Measurements from ENCODE around the gene CACNA1H.

CACNA1H gene

DNA sequence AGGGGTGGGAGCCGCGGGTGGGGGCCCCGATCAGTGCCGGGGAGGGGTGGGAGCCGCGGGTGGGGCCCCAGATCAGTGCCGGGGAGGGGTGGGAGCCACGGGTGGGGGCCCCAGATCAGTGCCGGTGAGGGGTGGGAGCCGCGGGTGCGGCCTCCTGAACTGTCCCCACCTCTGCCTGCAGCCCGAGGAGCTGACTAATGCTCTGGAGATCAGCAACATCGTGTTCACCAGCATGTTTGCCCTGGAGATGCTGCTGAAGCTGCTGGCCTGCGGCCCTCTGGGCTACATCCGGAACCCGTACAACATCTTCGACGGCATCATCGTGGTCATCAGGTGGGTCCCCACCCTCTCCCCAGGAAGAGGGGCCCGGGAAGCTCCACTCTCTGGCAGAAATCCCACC lies 52.0 kb downstream of the CACNA1H start:
- TF ChIP-seq, protein P1, sequence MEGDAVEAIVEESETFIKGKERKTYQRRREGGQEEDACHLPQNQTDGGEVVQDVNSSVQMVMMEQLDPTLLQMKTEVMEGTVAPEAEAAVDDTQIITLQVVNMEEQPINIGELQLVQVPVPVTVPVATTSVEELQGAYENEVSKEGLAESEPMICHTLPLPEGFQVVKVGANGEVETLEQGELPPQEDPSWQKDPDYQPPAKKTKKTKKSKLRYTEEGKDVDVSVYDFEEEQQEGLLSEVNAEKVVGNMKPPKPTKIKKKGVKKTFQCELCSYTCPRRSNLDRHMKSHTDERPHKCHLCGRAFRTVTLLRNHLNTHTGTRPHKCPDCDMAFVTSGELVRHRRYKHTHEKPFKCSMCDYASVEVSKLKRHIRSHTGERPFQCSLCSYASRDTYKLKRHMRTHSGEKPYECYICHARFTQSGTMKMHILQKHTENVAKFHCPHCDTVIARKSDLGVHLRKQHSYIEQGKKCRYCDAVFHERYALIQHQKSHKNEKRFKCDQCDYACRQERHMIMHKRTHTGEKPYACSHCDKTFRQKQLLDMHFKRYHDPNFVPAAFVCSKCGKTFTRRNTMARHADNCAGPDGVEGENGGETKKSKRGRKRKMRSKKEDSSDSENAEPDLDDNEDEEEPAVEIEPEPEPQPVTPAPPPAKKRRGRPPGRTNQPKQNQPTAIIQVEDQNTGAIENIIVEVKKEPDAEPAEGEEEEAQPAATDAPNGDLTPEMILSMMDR (IDR thresholded peaks at IDR 0.05; ENCODE audit: low read depth, low read length, missing control alignments), result no peak
- DNase-seq (ENCODE audit: extremely low read depth, low read depth), result no peak
- H3K4me3 ChIP-seq (replicated peaks; ENCODE audit: low read depth, low read length), result no peak overlapping the region

DNA sequence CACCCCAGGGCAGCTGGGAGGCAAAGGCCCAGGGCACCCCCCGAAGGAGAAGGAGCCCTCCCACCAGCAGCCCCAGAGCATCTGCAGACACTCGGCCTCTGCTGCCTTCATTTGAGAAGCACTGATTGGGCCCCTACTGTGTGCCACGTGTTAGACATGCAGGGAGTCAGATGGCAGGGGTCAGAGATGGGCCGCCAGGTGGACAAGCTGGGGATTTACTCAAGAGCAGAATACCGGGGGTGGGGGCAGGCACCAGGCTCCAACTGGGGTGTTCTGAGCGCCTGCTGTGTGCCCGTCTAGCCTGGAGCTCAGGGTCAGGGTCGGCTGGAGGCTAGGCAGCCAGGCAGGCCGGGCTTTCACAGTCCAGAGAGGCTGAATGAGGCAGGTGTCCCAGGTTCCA lies 53.4 kb downstream of the CACNA1H start:
- H3K4me3 ChIP-seq (replicated peaks; ENCODE audit: low read depth, low read length), result no peak overlapping the region
- TF ChIP-seq, protein P1 (IDR thresholded peaks at IDR 0.05; ENCODE audit: low read depth, low read length, missing control alignments), result no peak
- no peak for DNase-seq (ENCODE audit: extremely low read depth, low read depth)

DNA sequence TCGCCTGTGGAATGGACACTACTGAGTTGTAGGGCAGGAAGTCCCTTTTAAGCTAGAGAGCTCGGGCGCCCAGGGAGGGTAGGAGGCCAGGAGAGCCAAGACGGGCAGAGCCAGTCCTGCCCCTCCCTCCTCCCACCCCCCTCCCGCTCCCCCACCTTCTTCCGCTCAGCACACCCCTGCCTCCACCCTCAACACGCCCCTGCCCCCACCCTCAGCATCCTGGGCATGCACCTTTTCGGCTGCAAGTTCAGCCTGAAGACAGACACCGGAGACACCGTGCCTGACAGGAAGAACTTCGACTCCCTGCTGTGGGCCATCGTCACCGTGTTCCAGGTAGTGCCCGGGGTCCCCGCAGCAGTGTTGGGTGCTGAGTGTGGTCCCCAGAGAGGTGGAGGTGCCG lies 53.9 kb downstream of the CACNA1H start:
- DNase-seq (ENCODE audit: extremely low read depth, low read depth), result no peak
- no peak overlapping the region for H3K4me3 ChIP-seq (replicated peaks; ENCODE audit: low read depth, low read length)
- TF ChIP-seq, protein P1 (IDR thresholded peaks at IDR 0.05; ENCODE audit: low read depth, low read length, missing control alignments), result no peak

DNA sequence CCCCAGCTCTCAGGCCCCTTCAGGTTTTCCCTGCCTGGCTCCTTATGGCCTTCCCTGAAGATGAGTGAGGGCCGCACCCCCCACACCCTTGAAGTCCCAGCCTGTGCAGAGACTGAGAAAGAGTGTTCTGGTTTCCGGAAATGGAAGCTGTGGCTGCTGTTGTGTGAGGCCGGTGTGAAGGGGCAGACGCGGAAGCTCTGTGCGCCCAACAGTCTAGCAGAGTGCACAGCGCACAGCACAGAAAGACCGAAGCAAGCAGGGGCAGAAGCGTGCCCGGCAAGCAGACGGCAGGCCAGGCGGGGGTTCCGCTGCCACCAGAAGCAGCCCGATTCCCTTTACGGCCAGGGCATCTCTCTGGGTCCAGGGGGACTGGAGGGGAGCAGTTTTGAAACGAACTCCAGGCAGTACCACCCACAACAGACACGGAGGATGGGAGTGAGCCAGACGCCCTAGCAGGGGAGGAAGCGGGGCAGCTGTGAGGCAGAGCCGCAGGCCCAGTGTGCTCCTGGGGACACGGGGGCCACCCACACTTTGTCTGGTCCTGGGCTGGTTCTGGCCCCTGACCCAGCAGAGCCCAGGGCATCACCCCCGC lies 55.4 kb downstream of the CACNA1H start:
- TF ChIP-seq, protein P1 (IDR thresholded peaks at IDR 0.05; ENCODE audit: low read depth, low read length, missing control alignments), result no peak
- no peak for DNase-seq (ENCODE audit: extremely low read depth, low read depth)
- no peak overlapping the region for H3K4me3 ChIP-seq (replicated peaks; ENCODE audit: low read depth, low read length)

DNA sequence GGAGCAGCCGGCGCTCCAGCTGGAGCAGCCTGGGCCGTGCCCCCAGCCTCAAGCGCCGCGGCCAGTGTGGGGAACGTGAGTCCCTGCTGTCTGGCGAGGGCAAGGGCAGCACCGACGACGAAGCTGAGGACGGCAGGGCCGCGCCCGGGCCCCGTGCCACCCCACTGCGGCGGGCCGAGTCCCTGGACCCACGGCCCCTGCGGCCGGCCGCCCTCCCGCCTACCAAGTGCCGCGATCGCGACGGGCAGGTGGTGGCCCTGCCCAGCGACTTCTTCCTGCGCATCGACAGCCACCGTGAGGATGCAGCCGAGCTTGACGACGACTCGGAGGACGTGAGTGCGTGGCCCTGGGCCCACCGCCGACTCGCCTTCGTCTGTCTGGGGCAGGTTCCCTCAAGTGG lies 56.2 kb downstream of the CACNA1H start:
- TF ChIP-seq, protein P1 (IDR thresholded peaks at IDR 0.05; ENCODE audit: low read depth, low read length, missing control alignments), result no peak
- no peak overlapping the region for H3K4me3 ChIP-seq (replicated peaks; ENCODE audit: low read depth, low read length)
- no peak for DNase-seq (ENCODE audit: extremely low read depth, low read depth)

DNA sequence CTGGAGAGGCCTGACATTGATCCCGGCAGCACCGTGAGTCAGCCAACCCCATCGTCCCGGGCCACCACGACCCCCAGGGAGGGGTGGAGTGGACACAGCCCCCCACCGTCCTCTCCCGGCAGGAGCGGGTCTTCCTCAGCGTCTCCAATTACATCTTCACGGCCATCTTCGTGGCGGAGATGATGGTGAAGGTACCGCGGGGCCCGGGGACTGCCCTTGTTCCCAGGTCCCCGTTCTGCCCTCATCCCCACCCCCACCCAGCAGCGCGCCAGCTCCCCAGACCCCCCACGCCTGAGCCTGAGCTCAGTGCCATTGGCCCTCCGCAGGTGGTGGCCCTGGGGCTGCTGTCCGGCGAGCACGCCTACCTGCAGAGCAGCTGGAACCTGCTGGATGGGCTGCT lies 57.6 kb downstream of the CACNA1H start:
- TF ChIP-seq, protein P1 (IDR thresholded peaks at IDR 0.05; ENCODE audit: low read depth, low read length, missing control alignments), result no peak
- DNase-seq (ENCODE audit: extremely low read depth, low read depth), result no peak
- H3K4me3 ChIP-seq (replicated peaks; ENCODE audit: low read depth, low read length), result no peak overlapping the region

Data from HFF-Myc (cell line).